CD4-positive, alpha-beta T cell treated with Interferon gamma for 1 hour (primary cell): Measurements from ENCODE around the gene PIP5K1B.
"Not testable (repeated sequence)": the region's sequence is repeated elsewhere in the genome, so short reads cannot be mapped to it uniquely, and the experiment has no call there.

Source experiments
- DNase-seq: peaks from one replicate; pipeline ENCODE4 v3.0.0-alpha.2; 2020

PIP5K1B gene

GRCh38 chr9:69044240-69045219, 339.5 kb downstream of the PIP5K1B start:
- no peak for DNase-seq

GRCh38 chr9:69045821-69046220, 340.8 kb downstream of the PIP5K1B start:
- no peak for DNase-seq

GRCh38 chr9:69046723-69047122, 341.7 kb downstream of the PIP5K1B start:
- DNase-seq = no peak

DNA sequence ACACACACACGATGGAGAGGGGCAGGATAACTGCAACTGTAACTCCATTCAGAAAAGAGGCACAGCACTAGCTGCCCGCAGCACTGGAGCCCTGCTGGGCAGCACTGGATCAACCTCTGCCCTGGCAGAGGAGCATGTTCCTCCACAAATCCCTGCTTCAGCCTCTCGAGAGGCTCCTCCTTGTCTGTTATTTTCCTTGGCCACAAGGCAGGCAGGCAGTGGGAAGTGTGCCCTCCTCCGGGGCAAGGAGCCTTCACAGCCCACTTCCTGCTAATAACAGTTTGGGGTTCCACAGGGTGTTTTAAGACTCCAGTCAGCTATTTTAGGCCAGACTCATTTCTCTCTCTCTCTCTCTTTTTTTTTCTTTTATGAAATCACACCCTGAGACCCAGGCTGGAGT, 342.3 kb downstream of the PIP5K1B start:
- DNase-seq = no peak

- DNase-seq = no peak
Measured at GRCh38 chr9:69049094-69049493, 344.1 kb downstream of the PIP5K1B start.

DNA sequence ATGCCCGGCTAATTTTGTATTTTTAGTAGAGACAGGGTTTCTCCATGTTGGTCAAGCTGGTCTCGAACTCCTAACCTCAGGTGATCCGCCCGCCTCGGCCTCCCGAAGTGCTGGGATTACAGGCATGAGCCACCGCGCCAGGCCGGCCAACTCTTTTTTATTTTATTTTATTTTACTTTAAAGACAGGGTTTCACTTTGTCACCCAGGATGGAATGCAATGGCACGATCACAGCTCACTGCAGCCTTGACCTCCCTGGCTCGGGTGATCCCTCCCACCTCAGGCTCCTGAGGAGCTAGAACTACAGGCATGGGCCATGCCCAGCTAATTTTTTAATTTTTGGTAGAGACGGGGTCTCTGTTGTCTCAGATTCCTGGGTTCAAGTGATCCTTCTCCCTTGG, 345.9 kb downstream of the PIP5K1B start:
- DNase-seq = not testable (repeated sequence)

DNA sequence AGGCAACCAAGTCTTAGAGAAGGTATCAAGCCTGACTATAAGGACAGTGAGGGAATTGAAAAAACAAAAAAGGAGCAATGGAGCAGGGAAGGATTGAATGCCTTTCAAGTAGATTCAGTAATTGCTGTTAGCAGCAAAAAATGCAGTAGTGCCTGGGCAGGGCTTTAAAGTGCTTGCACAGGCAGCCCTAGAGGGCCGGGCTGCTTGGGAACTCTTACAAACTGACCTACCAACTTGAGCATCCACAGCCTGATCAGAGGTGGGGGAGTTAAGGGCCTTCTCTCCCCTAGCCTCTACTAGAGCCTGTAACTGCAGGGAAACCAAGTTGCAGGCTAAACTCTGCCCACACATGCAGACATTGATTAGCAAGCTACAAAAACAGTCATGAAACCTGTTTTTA, 349.9 kb downstream of the PIP5K1B start:
- DNase-seq = no peak

- DNase-seq = no peak
Measured at GRCh38 chr9:69056191-69056815, 351.3 kb downstream of the PIP5K1B start.

DNA sequence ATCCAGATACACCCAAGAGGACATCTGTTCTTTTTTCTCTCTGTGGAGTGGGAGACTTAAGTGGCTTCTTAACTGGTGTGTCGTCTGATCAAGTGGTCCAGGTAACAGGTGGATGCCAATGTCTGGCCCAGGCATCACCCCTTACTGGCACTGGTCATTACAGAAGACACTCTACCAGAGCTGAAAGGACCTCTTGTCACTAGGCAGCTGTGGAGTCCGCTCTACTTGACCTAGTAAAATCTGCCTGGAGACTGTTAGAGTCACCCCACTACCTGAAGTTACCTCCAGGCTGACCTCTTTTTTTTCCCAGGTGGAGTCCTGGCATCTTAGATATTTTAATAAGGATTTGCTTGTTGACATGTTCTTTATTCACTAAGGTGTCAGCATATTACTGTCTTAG, 353.1 kb downstream of the PIP5K1B start:
- no peak for DNase-seq
